ENCODE measurements around the gene LTV1.

DNA sequence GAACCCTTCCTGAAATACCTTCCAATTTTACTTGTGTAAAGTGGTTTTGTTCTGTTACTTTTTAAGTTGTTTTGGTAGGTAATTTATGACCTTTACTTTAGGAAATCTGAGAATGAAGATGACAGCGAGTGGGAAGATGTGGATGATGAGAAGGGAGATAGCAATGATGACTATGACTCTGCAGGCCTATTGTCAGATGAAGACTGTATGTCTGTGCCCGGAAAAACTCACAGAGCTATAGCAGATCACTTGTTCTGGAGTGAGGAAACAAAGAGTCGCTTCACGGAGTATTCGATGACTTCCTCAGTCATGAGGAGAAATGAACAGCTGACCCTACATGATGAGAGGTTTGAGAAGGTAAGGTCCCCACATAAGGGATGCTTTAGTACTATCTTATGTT is 14.5 kb downstream of the LTV1 start:
- TF ChIP-seq, protein P1, sequence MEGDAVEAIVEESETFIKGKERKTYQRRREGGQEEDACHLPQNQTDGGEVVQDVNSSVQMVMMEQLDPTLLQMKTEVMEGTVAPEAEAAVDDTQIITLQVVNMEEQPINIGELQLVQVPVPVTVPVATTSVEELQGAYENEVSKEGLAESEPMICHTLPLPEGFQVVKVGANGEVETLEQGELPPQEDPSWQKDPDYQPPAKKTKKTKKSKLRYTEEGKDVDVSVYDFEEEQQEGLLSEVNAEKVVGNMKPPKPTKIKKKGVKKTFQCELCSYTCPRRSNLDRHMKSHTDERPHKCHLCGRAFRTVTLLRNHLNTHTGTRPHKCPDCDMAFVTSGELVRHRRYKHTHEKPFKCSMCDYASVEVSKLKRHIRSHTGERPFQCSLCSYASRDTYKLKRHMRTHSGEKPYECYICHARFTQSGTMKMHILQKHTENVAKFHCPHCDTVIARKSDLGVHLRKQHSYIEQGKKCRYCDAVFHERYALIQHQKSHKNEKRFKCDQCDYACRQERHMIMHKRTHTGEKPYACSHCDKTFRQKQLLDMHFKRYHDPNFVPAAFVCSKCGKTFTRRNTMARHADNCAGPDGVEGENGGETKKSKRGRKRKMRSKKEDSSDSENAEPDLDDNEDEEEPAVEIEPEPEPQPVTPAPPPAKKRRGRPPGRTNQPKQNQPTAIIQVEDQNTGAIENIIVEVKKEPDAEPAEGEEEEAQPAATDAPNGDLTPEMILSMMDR (conservative IDR thresholded peaks at IDR 0.05; ENCODE audit: low read depth, low read length): no peak
- TF ChIP-seq, protein P2, sequence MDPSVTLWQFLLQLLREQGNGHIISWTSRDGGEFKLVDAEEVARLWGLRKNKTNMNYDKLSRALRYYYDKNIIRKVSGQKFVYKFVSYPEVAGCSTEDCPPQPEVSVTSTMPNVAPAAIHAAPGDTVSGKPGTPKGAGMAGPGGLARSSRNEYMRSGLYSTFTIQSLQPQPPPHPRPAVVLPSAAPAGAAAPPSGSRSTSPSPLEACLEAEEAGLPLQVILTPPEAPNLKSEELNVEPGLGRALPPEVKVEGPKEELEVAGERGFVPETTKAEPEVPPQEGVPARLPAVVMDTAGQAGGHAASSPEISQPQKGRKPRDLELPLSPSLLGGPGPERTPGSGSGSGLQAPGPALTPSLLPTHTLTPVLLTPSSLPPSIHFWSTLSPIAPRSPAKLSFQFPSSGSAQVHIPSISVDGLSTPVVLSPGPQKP (IDR thresholded peaks at IDR 0.05; ENCODE audit: borderline replicate concordance, low read depth, low read length): no peak
- TF ChIP-seq MAFK (IDR thresholded peaks at IDR 0.05; ENCODE audit: low read depth, low read length) (no peak), POLR2A (IDR thresholded peaks at IDR 0.05; ENCODE audit: low read depth, low read length) (no peak), RFX5 (IDR thresholded peaks at IDR 0.05; ENCODE audit: low read depth, low read length) (no peak), CHD1 (IDR thresholded peaks at IDR 0.05; ENCODE audit: low read depth, low read length) (no peak)

All from IMR-90 (cell line).